Immature natural killer cell (primary cell): ENCODE measurements around the gene COLEC12. TPM values are rescaled to one million over a fixed set of nuclear protein-coding genes. Genes with fewer than 3 reads are reported as not detected.

Experiments
- DNase-seq, 3 donors: peaks; one replicate each; pipeline ENCODE4 v3.0.0; 2022; ENCODE audit warnings: mixed read lengths in 1 of 3
- H3K27ac Mint-ChIP-seq, 6 donors: one replicate each; pipeline ENCODE4 v1.8.0; 2020; ENCODE audit warnings: mixed read lengths in 6 of 6, mild to moderate bottlenecking in 5 of 6, inconsistent platforms in 4 of 6, moderate library complexity in 3 of 6
- H3K27me3 Mint-ChIP-seq, 3 donors: one replicate each; pipeline ENCODE4 v1.8.0; 2020 to 2021; ENCODE audit warnings: low read depth in 3 of 3, mild to moderate bottlenecking in 3 of 3, mixed read lengths in 3 of 3, moderate library complexity in 3 of 3, inconsistent platforms in 1 of 3
- H3K36me3 Mint-ChIP-seq, 3 donors: one replicate each; pipeline ENCODE4 v1.8.0; 2020; ENCODE audit warnings: mixed read lengths in 3 of 3, inconsistent platforms in 2 of 3, mild to moderate bottlenecking in 2 of 3
- H3K4me1 Mint-ChIP-seq, 2 donors: one replicate each; pipeline ENCODE4 v1.8.0; 2020; ENCODE audit warnings: inconsistent platforms in 2 of 2, mild to moderate bottlenecking in 2 of 2, mixed read lengths in 2 of 2, moderate library complexity in 1 of 2
- H3K4me3 Mint-ChIP-seq, 5 donors: one replicate each; pipeline ENCODE4 v1.8.0; 2020; ENCODE audit warnings: mild to moderate bottlenecking in 5 of 5, mixed read lengths in 5 of 5, inconsistent platforms in 3 of 5, moderate library complexity in 3 of 5
- H3K9me3 Mint-ChIP-seq, 6 donors: one replicate each; pipeline ENCODE4 v1.8.0; 2020; ENCODE audit warnings: mild to moderate bottlenecking in 6 of 6, mixed read lengths in 6 of 6, inconsistent platforms in 4 of 6, moderate library complexity in 3 of 6
- polyA plus RNA-seq, 3 donors: library from polyadenylated mRNA; unstranded; fragments of 300-500 nt; fragmentation: Illumina TruSeq; gene quantifications; one replicate each; pipeline ENCODE4 v1.2.3, GENCODE V29; 2021

Gene COLEC12
- polyA plus RNA-seq, 3 donors from 2014 or later = not detected

GRCh38 chr18:495452-495851 lies 5.0 kb downstream of the COLEC12 start:
- Mint-ChIP-seq H3K4me1 (no peaks in the 10 kb centered on the region), H3K4me3 (no peak overlapping the region), H3K27me3 (peaks cover 0 to 9% (median 5%) of the 10 kb centered on the region in 3 donors), H3K9me3 (no peaks in the 10 kb centered on the region), H3K36me3 (no peaks in the 10 kb centered on the region), H3K27ac (no peak overlapping the region)
- DNase-seq = no peak

- no peaks in the 10 kb centered on the region for H3K9me3 Mint-ChIP-seq
- H3K27me3 Mint-ChIP-seq = peaks cover 0 to 9% (median 5%) of the 10 kb centered on the region in 3 donors
- no peak overlapping the region for H3K27ac Mint-ChIP-seq
- H3K36me3 Mint-ChIP-seq = no peaks in the 10 kb centered on the region
- DNase-seq = no peak
- no peak overlapping the region for H3K4me3 Mint-ChIP-seq
- H3K4me1 Mint-ChIP-seq = no peaks in the 10 kb centered on the region
Observed at GRCh38 chr18:495017-495416, 5.5 kb downstream of the COLEC12 start.

GRCh38 chr18:493986-494983 lies 6.2 kb downstream of the COLEC12 start:
- peaks cover 0 to 7% (median 5%) of the 10 kb centered on the region in 3 donors for H3K27me3 Mint-ChIP-seq
- H3K36me3 Mint-ChIP-seq = no peaks in the 10 kb centered on the region
- H3K9me3 Mint-ChIP-seq = no peaks in the 10 kb centered on the region
- no peaks in the 10 kb centered on the region for H3K4me1 Mint-ChIP-seq
- no peak for DNase-seq
- no peak overlapping the region for H3K4me3 Mint-ChIP-seq
- no peak overlapping the region for H3K27ac Mint-ChIP-seq

GRCh38 chr18:492451-492850 lies 8.1 kb downstream of the COLEC12 start:
- Mint-ChIP-seq H3K4me3 (no peak overlapping the region), H3K9me3 (peaks cover 0 to 1% (median 0%) of the 10 kb centered on the region in 6 donors), H3K27me3 (peaks cover 2 to 5% (median 4%) of the 10 kb centered on the region in 3 donors), H3K4me1 (no peaks in the 10 kb centered on the region), H3K36me3 (no peaks in the 10 kb centered on the region), H3K27ac (no peak overlapping the region)
- DNase-seq = no peak

GRCh38 chr18:490624-491023 lies 9.9 kb downstream of the COLEC12 start:
- peaks cover 0 to 8% (median 6%) of the 10 kb centered on the region in 3 donors for H3K27me3 Mint-ChIP-seq
- no peak overlapping the region for H3K27ac Mint-ChIP-seq
- H3K9me3 Mint-ChIP-seq = peaks cover 0 to 2% (median 0%) of the 10 kb centered on the region in 6 donors
- H3K4me3 Mint-ChIP-seq = no peak overlapping the region
- H3K4me1 Mint-ChIP-seq = no peaks in the 10 kb centered on the region
- peaks cover 0 to 6% (median 0%) of the 10 kb centered on the region in 3 donors for H3K36me3 Mint-ChIP-seq
- DNase-seq = no peak

GRCh38 chr18:490024-490366 lies 10.5 kb downstream of the COLEC12 start:
- Mint-ChIP-seq H3K9me3 (peaks cover 0 to 2% (median 0%) of the 10 kb centered on the region in 6 donors), H3K36me3 (peaks cover 0 to 6% (median 0%) of the 10 kb centered on the region in 3 donors), H3K4me1 (no peaks in the 10 kb centered on the region), H3K4me3 (no peak overlapping the region), H3K27me3 (peaks cover 0 to 8% (median 8%) of the 10 kb centered on the region in 3 donors), H3K27ac (no peak overlapping the region)
- no peak for DNase-seq

- peaks cover 0 to 8% (median 8%) of the 10 kb centered on the region in 3 donors for H3K27me3 Mint-ChIP-seq
Observed at GRCh38 chr18:489244-490023, 11.1 kb downstream of the COLEC12 start.

GRCh38 chr18:486929-487740 lies 13.4 kb downstream of the COLEC12 start:
- H3K4me1 Mint-ChIP-seq = no peaks in the 10 kb centered on the region
- H3K27me3 Mint-ChIP-seq = peaks cover 0 to 11% (median 8%) of the 10 kb centered on the region in 3 donors
- peaks cover 0 to 6% (median 0%) of the 10 kb centered on the region in 3 donors for H3K36me3 Mint-ChIP-seq
- no peak for DNase-seq
- no peak overlapping the region for H3K27ac Mint-ChIP-seq
- H3K9me3 Mint-ChIP-seq = peaks cover 0 to 2% (median 0%) of the 10 kb centered on the region in 6 donors
- H3K4me3 Mint-ChIP-seq = no peak overlapping the region

More at GRCh38 chr18:489244-490023, 11.1 kb downstream of the COLEC12 start:
- peaks cover 0 to 2% (median 0%) of the 10 kb centered on the region in 6 donors for H3K9me3 Mint-ChIP-seq
- H3K4me1 Mint-ChIP-seq = no peaks in the 10 kb centered on the region
- H3K27ac Mint-ChIP-seq = no peak overlapping the region
- no peak overlapping the region for H3K4me3 Mint-ChIP-seq
- DNase-seq = no peak
- peaks cover 0 to 6% (median 0%) of the 10 kb centered on the region in 3 donors for H3K36me3 Mint-ChIP-seq

- no peak overlapping the region for H3K27ac Mint-ChIP-seq
- no peak for DNase-seq
- peaks cover 0 to 2% (median 0%) of the 10 kb centered on the region in 6 donors for H3K9me3 Mint-ChIP-seq
- peaks cover 6 to 11% (median 8%) of the 10 kb centered on the region in 3 donors for H3K27me3 Mint-ChIP-seq
- H3K4me1 Mint-ChIP-seq = no peaks in the 10 kb centered on the region
- no peak overlapping the region for H3K4me3 Mint-ChIP-seq
- peaks cover 0 to 6% (median 0%) of the 10 kb centered on the region in 3 donors for H3K36me3 Mint-ChIP-seq
Observed at GRCh38 chr18:484749-485464, 15.6 kb downstream of the COLEC12 start.

- peaks cover 0 to 11% (median 6%) of the 10 kb centered on the region in 3 donors for H3K27me3 Mint-ChIP-seq
- no peak for DNase-seq
- no peaks in the 10 kb centered on the region for H3K9me3 Mint-ChIP-seq
- no peaks in the 10 kb centered on the region for H3K36me3 Mint-ChIP-seq
- no peak overlapping the region for H3K4me3 Mint-ChIP-seq
- H3K4me1 Mint-ChIP-seq = no peaks in the 10 kb centered on the region
- no peak overlapping the region for H3K27ac Mint-ChIP-seq
Observed at GRCh38 chr18:478681-479080, 21.8 kb downstream of the COLEC12 start.

GRCh38 chr18:477565-477964 lies 22.9 kb downstream of the COLEC12 start:
- no peaks in the 10 kb centered on the region for H3K9me3 Mint-ChIP-seq
- DNase-seq = no peak
- no peak overlapping the region for H3K4me3 Mint-ChIP-seq

GRCh38 chr18:476251-476664 lies 24.2 kb downstream of the COLEC12 start:
- no peaks in the 10 kb centered on the region for H3K9me3 Mint-ChIP-seq
- peaks cover 0 to 8% (median 5%) of the 10 kb centered on the region in 3 donors for H3K27me3 Mint-ChIP-seq
- H3K36me3 Mint-ChIP-seq = no peaks in the 10 kb centered on the region
- no peak overlapping the region for H3K27ac Mint-ChIP-seq
- H3K4me3 Mint-ChIP-seq = no peak overlapping the region
- DNase-seq = no peak
- H3K4me1 Mint-ChIP-seq = no peaks in the 10 kb centered on the region

More at GRCh38 chr18:477565-477964, 22.9 kb downstream of the COLEC12 start:
- H3K27me3 Mint-ChIP-seq = peaks cover 0 to 11% (median 8%) of the 10 kb centered on the region in 3 donors
- H3K27ac Mint-ChIP-seq = no peak overlapping the region
- H3K36me3 Mint-ChIP-seq = no peaks in the 10 kb centered on the region
- no peaks in the 10 kb centered on the region for H3K4me1 Mint-ChIP-seq
